ENCODE results near the gene HAUS3. TPM values are rescaled to one million over a fixed set of nuclear protein-coding genes. Genes with fewer than 3 reads are reported as not detected.

The HAUS3 gene
- total RNA-seq, 1 experiment from 2014 or later = 18.0 TPM

- no peaks in the 10 kb centered on the region for H3K23me2 ChIP-seq (ENCODE audit: insufficient read length, low read depth, low read length, poor library complexity, severe bottlenecking)
- no peak overlapping the region for H3K56ac ChIP-seq (ENCODE audit: insufficient read length, low read depth, low read length)
- H3K4me1 ChIP-seq (ENCODE audit: insufficient read depth, low read length) = no peaks in the 10 kb centered on the region
- no peak for DNase-seq
- no peak overlapping the region for H4K5ac ChIP-seq (ENCODE audit: insufficient read length, low read depth, low read length)
- no peak overlapping the region for H2AK5ac ChIP-seq (ENCODE audit: insufficient read length, low read length)
- Mint-ChIP-seq H3K27ac (peak overlapping the region in 1 of 3 experiments; percentile 18; a peak in 1 of 7 replicates), H3K4me3 (no peak overlapping the region), H3K9me3 (no peaks in the 10 kb centered on the region), H3K36me3 (ENCODE audit: insufficient read depth in 1 of 3, low read depth in 3 of 3) (no peaks in the 10 kb centered on the region), H3K4me1 (peaks cover 3 to 9% of the 10 kb centered on the region in 2 experiments; a peak in 3 of 4 replicates), H3K27me3 (ENCODE audit: low read depth) (peaks cover 2% of the 10 kb centered on the region; the same call in 1 of the 2 replicates)
- H3K4me2 ChIP-seq (ENCODE audit: insufficient read depth, insufficient read length, low read length) = no peak overlapping the region
- no peaks in the 10 kb centered on the region for H3K27me3 ChIP-seq (ENCODE audit: insufficient read depth, low read length)
- H3K79me2 ChIP-seq (ENCODE audit: insufficient read depth, low read length) = no peaks in the 10 kb centered on the region
- H4K8ac ChIP-seq (replicated peaks; ENCODE audit: insufficient read length, low read depth, low read length) = no peak overlapping the region
- no peak overlapping the region for H2BK15ac ChIP-seq (ENCODE audit: low read depth, low read length)
- H3K9me3 ChIP-seq (ENCODE audit: control insufficient read depth, low read depth, low read length) = no peaks in the 10 kb centered on the region
- H3T11ph ChIP-seq (ENCODE audit: low read length) = no peak overlapping the region
- no peak overlapping the region for H2BK20ac ChIP-seq (ENCODE audit: low read depth, low read length, poor library complexity, severe bottlenecking)
- no peak overlapping the region for H4K91ac ChIP-seq (ENCODE audit: insufficient read length, low read depth, low read length)
- no peak for TF ChIP-seq CTCF (conservative IDR thresholded peaks at IDR 0.05)
- no peak overlapping the region for H2BK5ac ChIP-seq (ENCODE audit: insufficient read length, low read length)
- no peak overlapping the region for H3K9ac ChIP-seq (ENCODE audit: extremely low read depth, insufficient read length, low read length)
- no CpG with 5 or more reads among the region's 24 CpGs for WGBS (ENCODE audit: extremely low coverage, insufficient read length, low lambda C conversion rate)
- no peak overlapping the region for H2BK120ac ChIP-seq (ENCODE audit: low read depth, low read length, poor library complexity, severe bottlenecking)
- no peak overlapping the region for H3K4ac ChIP-seq (ENCODE audit: low read depth, low read length)
- no peak overlapping the region for H3K23ac ChIP-seq (ENCODE audit: insufficient read length, low read depth, low read length)
- H3K14ac ChIP-seq (ENCODE audit: insufficient read depth, low read length) = no peak overlapping the region; the same call in 1 of the 2 replicates
- H3K27ac ChIP-seq (ENCODE audit: insufficient read length, low read depth, low read length) = no peak overlapping the region
- no peaks in the 10 kb centered on the region for H3K79me1 ChIP-seq (ENCODE audit: insufficient read depth, low read depth, low read length, poor library complexity, severe bottlenecking)
- H2AFZ ChIP-seq (ENCODE audit: low read length) = no peak overlapping the region
- peak overlapping the region; percentile 37 for H3K18ac ChIP-seq (ENCODE audit: insufficient read length, low read depth, low read length)
- H4K20me1 ChIP-seq (ENCODE audit: control insufficient read depth, insufficient read depth, insufficient read length) = no peaks in the 10 kb centered on the region
- H2BK12ac ChIP-seq (ENCODE audit: insufficient read length, low read depth, low read length) = no peak overlapping the region
Measured at GRCh38 chr4:2273657-2274319, 31.9 kb upstream of the HAUS3 start.
